HepG2 (cell line): ENCODE results near the gene FAT4. TPM values are rescaled to one million over a fixed set of nuclear protein-coding genes. Genes with fewer than 3 reads are reported as not detected.

Source experiments
- AGO1 ChIP-seq: fragments of 200-400 bp; formaldehyde crosslinking; IDR thresholded peaks from 2 replicates; pipeline ENCODE4 v1.6.1; 2017; ENCODE audit warnings: mild to moderate bottlenecking, low read depth, low read length, moderate library complexity; ENCODE audit not compliant: poor library complexity, severe bottlenecking
- ATF1 ChIP-seq: IDR thresholded peaks from 2 replicates; pipeline ENCODE4 v1.6.1; 2016; ENCODE audit warnings: mild to moderate bottlenecking, control low read depth
- CTCF ChIP-seq: sonication (generic); formaldehyde crosslinking; IDR thresholded peaks from 2 replicates; pipeline ENCODE4 v1.5.0; 2020; ENCODE audit warnings: mild to moderate bottlenecking, missing genetic modification reagents, moderate library complexity
- KLF11 ChIP-seq: IDR thresholded peaks from 2 replicates; pipeline ENCODE4 v1.6.1; 2016; ENCODE audit warnings: missing compliant biosample characterization
- KLF16 ChIP-seq, 2 experiments: sonication (generic) in 1 of 2; formaldehyde crosslinking in 1 of 2; IDR thresholded peaks; 2 replicates each; pipeline versions ENCODE4 v1.6.1 to v1.8.0; 2016 to 2023; ENCODE audit warnings: missing genetic modification reagents in 2 of 2, missing compliant biosample characterization in 1 of 2
- RXRB ChIP-seq: IDR thresholded peaks from 2 replicates; pipeline ENCODE4 v1.6.1; 2016; ENCODE audit warnings: borderline replicate concordance, missing genetic modification reagents, missing compliant biosample characterization
- SYNCRIP ChIP-seq: fragments of 200-400 bp; formaldehyde crosslinking; IDR thresholded peaks from 2 replicates; pipeline ENCODE4 v1.6.1; 2018; ENCODE audit warnings: mild to moderate bottlenecking, low read depth, low read length; ENCODE audit not compliant: insufficient read depth
- TOPORS ChIP-seq: sonication (generic); formaldehyde crosslinking; IDR thresholded peaks from 2 replicates; pipeline ENCODE4 v1.8.0; 2023; ENCODE audit warnings: mild to moderate bottlenecking, missing genetic modification reagents
- ZFP41 ChIP-seq: sonication (generic); formaldehyde crosslinking; IDR thresholded peaks from 2 replicates; pipeline ENCODE4 v1.4.0; 2020; ENCODE audit warnings: mild to moderate bottlenecking, missing genetic modification reagents, borderline replicate concordance
- ZFP91 ChIP-seq: sonication (generic); formaldehyde crosslinking; IDR thresholded peaks from 2 replicates; pipeline ENCODE4 v1.9.0; 2022; ENCODE audit warnings: missing genetic modification reagents, mild to moderate bottlenecking, borderline replicate concordance
- ZNF142 ChIP-seq: sonication (generic); formaldehyde crosslinking; IDR thresholded peaks from 2 replicates; pipeline ENCODE4 v1.4.0; 2020; ENCODE audit warnings: missing genetic modification reagents
- ZNF296 ChIP-seq: sonication (generic); formaldehyde crosslinking; conservative IDR thresholded peaks from 2 replicates; pipeline ENCODE4 v1.5.0; 2020; ENCODE audit warnings: mild to moderate bottlenecking, missing genetic modification reagents
- ZNF607 ChIP-seq: sonication (generic); formaldehyde crosslinking; IDR thresholded peaks from 2 replicates; pipeline ENCODE4 v1.5.1; 2020; ENCODE audit warnings: missing genetic modification reagents, mild to moderate bottlenecking, borderline replicate concordance
- ZNF644 ChIP-seq: IDR thresholded peaks from 2 replicates; pipeline ENCODE4 v1.6.1; 2016; ENCODE audit warnings: low read depth
- ZNF816 ChIP-seq: sonication (generic); formaldehyde crosslinking; IDR thresholded peaks from 2 replicates; pipeline ENCODE4 v1.8.0; 2022; ENCODE audit warnings: missing genetic modification reagents, mild to moderate bottlenecking, borderline replicate concordance
- polyA plus RNA-seq, 8 experiments: library from polyadenylated mRNA; depleted of rRNA in 3 of 8; stranded (reverse) in 7 of 8; unstranded in 1 of 8; fragments of >200 nt; fragmentation: Illumina TruSeq in 4 of 8; extraction: Trizol in 4 of 8; gene quantifications; 2 replicates each; pipeline versions ENCODE4 v1.2.1 to v1.2.3, GENCODE V29; 2011 to 2016; ENCODE audit warnings: low read depth in 4 of 8, missing spikeins in 1 of 8, mixed read lengths in 1 of 8; ENCODE audit not compliant: insufficient read depth in 1 of 8
- total RNA-seq, 5 experiments: library from RNA; depleted of rRNA; stranded (reverse); fragments of >200 nt; fragmentation: Illumina TruSeq; extraction: Trizol; gene quantifications; 2 replicates each; pipeline ENCODE4 v1.2.3, GENCODE V29; 2016; ENCODE audit warnings: low read depth in 1 of 5
- TF ChIP-seq, protein P1 (sequence below): sonication (generic); formaldehyde crosslinking; IDR thresholded peaks from 2 replicates; pipeline ENCODE4 v1.4.0; 2020; ENCODE audit warnings: missing genetic modification reagents, mild to moderate bottlenecking, borderline replicate concordance

The FAT4 gene
- total and polyA plus RNA-seq, 2 of the 13 experiments (the other 11 are each of a cell fraction or from before 2014, with no cell fraction given): 0.27 to 1.2 TPM

DNA sequence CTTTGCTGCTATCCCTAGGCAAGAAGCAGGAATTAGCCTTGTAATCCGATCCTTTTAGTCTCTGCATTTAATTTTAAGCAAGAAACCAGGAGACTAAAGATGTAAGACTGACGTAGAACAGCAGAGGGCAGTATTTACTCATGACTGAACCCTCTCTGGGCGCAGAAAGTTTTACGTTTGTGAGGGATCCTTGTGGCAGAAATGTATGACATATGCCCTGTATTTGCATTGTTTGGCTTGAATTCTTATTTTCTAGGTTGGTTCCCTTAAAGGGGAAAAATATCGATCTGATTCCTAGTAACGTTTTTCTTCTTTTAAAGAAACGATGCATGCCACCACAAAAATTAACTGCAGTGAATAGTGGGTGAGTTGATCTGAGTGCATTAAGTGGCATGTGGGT lies 1.3 kb upstream of the FAT4 start (continued):
- TF ChIP-seq AGO1 (no peak), ZNF607 (CRISPR knock-in tag) (no peak), ZNF816 (0 out of 2 replicates have a peak, but pooled peaks have one; percentile 22), CTCF (CRISPR knock-in tag) (peak; percentile 87), SYNCRIP (no peak), ZNF296 (CRISPR knock-in tag) (no peak), ZFP41 (CRISPR knock-in tag) (no peak), ZNF142 (CRISPR knock-in tag) (no peak), ZNF644 (CRISPR knock-in tag) (no peak), ATF1 (CRISPR knock-in tag) (peak; percentile 43; the same call in 1 of the 2 replicates), RXRB (CRISPR knock-in tag) (0 out of 2 replicates have a peak, but pooled peaks have one; percentile 21), TOPORS (no peak), ZFP91 (no peak), KLF16 (CRISPR knock-in tag; IDR thresholded peaks at IDR 0.05) (0 out of 4 replicates have a peak, but pooled peaks of 1 of the 2 experiments have one; percentile 27), KLF11 (CRISPR knock-in tag) (no peak)
- TF ChIP-seq, protein P1, sequence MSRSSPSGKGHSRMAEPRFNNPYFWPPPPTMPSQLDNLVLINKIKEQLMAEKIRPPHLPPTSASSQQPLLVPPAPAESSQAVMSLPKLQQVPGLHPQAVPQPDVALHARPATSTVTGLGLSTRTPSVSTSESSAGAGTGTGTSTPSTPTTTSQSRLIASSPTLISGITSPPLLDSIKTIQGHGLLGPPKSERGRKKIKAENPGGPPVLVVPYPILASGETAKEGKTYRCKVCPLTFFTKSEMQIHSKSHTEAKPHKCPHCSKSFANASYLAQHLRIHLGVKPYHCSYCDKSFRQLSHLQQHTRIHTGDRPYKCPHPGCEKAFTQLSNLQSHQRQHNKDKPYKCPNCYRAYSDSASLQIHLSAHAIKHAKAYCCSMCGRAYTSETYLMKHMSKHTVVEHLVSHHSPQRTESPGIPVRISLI: no peak
